Liver (tissue), 3 donors: ENCODE data around the gene ADM2.

Experiments used
- CTCF ChIP-seq: fragments of 150-350 bp; IDR thresholded peaks from 2 replicates; pipeline ENCODE4 v1.5.1; 2017; ENCODE audit warnings: improper control_type of control experiment, low read depth, low read length; ENCODE audit not compliant: missing input control
- EGR1 ChIP-seq, 2 donors: IDR thresholded peaks; 2 replicates each; pipeline ENCODE4 v1.6.1; 2016 to 2018; ENCODE audit warnings: antibody characterized with exemption in 2 of 2, low read depth in 2 of 2
- FOXA2 ChIP-seq: IDR thresholded peaks from 2 replicates; pipeline ENCODE4 v1.6.1; 2016; ENCODE audit warnings: antibody characterized with exemption
- HNF4G ChIP-seq: IDR thresholded peaks from 2 replicates; pipeline ENCODE4 v1.6.1; 2016; ENCODE audit warnings: antibody characterized with exemption
- JUND ChIP-seq, 2 donors: IDR thresholded peaks; 2 replicates each; pipeline ENCODE4 v1.6.1; 2016; ENCODE audit warnings: antibody characterized with exemption in 2 of 2
- MAX ChIP-seq: IDR thresholded peaks from 2 replicates; pipeline ENCODE4 v1.6.1; 2016; ENCODE audit warnings: antibody characterized with exemption
- NR2F2 ChIP-seq: IDR thresholded peaks from 2 replicates; pipeline ENCODE4 v1.6.1; 2016; ENCODE audit warnings: antibody characterized with exemption
- RAD21 ChIP-seq, 2 donors: IDR thresholded peaks; 2 replicates each; pipeline ENCODE4 v1.6.1; 2016; ENCODE audit warnings: antibody characterized with exemption in 2 of 2, mild to moderate bottlenecking in 2 of 2
- REST ChIP-seq: IDR thresholded peaks from 2 replicates; pipeline ENCODE4 v1.6.1; 2016; ENCODE audit warnings: antibody characterized with exemption, mild to moderate bottlenecking
- SP1 ChIP-seq: IDR thresholded peaks from 2 replicates; pipeline ENCODE4 v1.6.1; 2018; ENCODE audit warnings: antibody characterized with exemption, mild to moderate bottlenecking
- TAF1 ChIP-seq: conservative IDR thresholded peaks from 2 replicates; pipeline ENCODE4 v1.6.1; 2016; ENCODE audit warnings: antibody characterized with exemption, mild to moderate bottlenecking
- YY1 ChIP-seq: IDR thresholded peaks from 2 replicates; pipeline ENCODE4 v1.6.1; 2016; ENCODE audit warnings: antibody characterized with exemption, mild to moderate bottlenecking
- TF ChIP-seq, protein P1 (sequence below): IDR thresholded peaks from 2 replicates; pipeline ENCODE4 v1.6.1; 2016; ENCODE audit warnings: antibody characterized with exemption
- TF ChIP-seq, protein P2 (sequence below): IDR thresholded peaks from 2 replicates; pipeline ENCODE4 v1.6.1; 2016; ENCODE audit warnings: antibody characterized with exemption
- donor health status: healthy.
- donor health status: healthy.

DNA sequence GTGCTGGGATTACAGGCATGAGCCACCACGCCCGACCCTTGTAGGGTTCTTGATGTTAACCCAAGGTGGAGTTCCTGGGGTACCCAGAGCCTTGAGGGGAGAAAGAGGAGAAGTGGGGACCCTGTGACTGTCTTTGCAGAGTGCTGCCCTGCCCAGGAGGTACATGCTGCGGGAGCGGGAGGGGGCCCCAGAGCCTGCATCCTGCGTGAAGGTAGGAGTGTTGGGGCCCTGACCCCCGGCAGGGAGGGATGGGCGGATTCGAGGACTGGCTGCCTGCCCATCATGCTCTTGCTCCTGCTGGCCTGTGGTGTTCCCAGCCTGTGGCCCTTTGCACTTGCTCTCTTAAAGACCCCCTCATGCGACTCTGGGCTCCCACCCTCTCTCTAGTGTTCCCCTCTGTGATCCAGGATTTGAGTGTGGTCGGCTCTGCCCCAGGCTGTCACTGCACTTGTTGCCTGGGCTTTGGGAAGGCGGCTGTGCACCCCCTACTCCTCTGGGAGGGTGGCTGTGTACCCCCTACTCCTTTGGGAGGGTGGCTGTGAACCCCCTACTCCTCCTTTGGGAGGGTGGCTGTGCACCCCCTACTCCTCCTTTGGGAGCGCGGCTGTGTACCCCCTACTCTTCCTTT, 39.6 kb downstream of the ADM2 start:
- TF ChIP-seq CTCF, result no peak
- TF ChIP-seq FOXA2, result no peak
- TF ChIP-seq REST, result no peak
- TF ChIP-seq SP1, result no peak
- TF ChIP-seq, protein P1, sequence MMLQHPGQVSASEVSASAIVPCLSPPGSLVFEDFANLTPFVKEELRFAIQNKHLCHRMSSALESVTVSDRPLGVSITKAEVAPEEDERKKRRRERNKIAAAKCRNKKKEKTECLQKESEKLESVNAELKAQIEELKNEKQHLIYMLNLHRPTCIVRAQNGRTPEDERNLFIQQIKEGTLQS, result no peak
- no peak for TF ChIP-seq EGR1 (IDR thresholded peaks at IDR 0.05; ENCODE audit: low read depth in 2 of 2)
- TF ChIP-seq TAF1, result no peak
- no peak for TF ChIP-seq YY1
- TF ChIP-seq MAX, result no peak
- TF ChIP-seq NR2F2, result no peak
- TF ChIP-seq, protein P2, sequence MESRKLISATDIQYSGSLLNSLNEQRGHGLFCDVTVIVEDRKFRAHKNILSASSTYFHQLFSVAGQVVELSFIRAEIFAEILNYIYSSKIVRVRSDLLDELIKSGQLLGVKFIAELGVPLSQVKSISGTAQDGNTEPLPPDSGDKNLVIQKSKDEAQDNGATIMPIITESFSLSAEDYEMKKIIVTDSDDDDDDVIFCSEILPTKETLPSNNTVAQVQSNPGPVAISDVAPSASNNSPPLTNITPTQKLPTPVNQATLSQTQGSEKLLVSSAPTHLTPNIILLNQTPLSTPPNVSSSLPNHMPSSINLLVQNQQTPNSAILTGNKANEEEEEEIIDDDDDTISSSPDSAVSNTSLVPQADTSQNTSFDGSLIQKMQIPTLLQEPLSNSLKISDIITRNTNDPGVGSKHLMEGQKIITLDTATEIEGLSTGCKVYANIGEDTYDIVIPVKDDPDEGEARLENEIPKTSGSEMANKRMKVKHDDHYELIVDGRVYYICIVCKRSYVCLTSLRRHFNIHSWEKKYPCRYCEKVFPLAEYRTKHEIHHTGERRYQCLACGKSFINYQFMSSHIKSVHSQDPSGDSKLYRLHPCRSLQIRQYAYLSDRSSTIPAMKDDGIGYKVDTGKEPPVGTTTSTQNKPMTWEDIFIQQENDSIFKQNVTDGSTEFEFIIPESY, result no peak
- TF ChIP-seq HNF4G, result no peak
- no peak for TF ChIP-seq RAD21 (IDR thresholded peaks at IDR 0.05)
- TF ChIP-seq JUND (IDR thresholded peaks at IDR 0.05), result no peak
